ENCODE measurements around the gene C6orf136.
A peak's percentile ranks its signal among the peaks of the same experiment; 100 is the strongest.

The C6orf136 gene

DNA sequence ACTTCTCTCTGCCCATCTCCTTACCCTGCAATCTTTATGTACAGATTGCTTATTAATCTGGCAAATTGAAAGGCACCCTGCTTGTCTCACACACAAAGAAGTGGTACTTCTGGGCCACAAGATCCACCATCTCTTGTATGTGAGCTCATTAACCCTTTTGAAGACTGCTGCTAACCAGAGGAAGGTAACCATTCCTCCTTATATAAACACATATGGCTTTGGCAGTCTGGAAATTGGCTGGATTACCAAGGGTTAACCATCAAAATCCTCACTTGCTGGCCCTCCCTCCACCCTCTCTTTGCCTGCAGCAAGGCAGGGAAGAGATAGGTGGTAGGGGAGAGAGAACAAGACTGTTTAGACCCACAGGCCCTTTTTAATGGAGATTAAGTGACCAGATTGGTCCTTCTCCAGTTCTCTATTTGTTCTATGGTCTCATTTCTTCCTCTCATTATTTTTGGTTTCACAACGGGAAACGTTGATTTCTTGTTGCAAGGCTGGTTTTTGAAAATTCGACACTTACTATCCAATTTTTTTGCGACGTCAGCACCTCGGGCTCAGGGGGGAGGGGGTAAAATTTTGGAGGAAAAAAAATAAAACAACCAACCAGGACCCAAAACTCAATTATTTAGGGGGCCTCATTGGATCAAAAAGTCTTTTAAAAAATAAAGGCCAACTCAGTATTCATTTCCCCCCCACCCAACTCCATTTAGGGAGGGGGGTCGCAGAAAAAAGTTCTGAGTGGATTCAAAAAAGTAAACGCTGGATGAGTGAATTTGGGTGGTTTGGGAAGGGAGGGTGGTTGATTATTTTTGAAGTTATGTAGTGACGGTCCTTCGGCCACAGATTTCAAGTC, 30.7 kb upstream of the C6orf136 start:
- DNase-seq (ENCODE audit: low read depth): no peak
- TF ChIP-seq CTCF (IDR thresholded peaks at IDR 0.05; ENCODE audit: insufficient read depth, low read depth, low read length, missing control alignments): no peak
- peak overlapping the region; percentile 96 for H3K4me3 ChIP-seq (ENCODE audit: low read length)

- peak within 1 kb of the TSS; percentile 96 for H3K4me3 ChIP-seq (ENCODE audit: low read length)
- TF ChIP-seq CTCF (IDR thresholded peaks at IDR 0.05; ENCODE audit: insufficient read depth, low read depth, low read length, missing control alignments): no peak
- DNase-seq (ENCODE audit: low read depth): peak; percentile 100
These were observed 29.9 kb upstream of the C6orf136 start, which contains the start of gene PPP1R10 for GRCh38 chr6:30616811-30617564. PPP1R10 (minus strand) TSS chr6:30617243; CDS start chr6:30609944, 7,299 bp downstream.

DNA sequence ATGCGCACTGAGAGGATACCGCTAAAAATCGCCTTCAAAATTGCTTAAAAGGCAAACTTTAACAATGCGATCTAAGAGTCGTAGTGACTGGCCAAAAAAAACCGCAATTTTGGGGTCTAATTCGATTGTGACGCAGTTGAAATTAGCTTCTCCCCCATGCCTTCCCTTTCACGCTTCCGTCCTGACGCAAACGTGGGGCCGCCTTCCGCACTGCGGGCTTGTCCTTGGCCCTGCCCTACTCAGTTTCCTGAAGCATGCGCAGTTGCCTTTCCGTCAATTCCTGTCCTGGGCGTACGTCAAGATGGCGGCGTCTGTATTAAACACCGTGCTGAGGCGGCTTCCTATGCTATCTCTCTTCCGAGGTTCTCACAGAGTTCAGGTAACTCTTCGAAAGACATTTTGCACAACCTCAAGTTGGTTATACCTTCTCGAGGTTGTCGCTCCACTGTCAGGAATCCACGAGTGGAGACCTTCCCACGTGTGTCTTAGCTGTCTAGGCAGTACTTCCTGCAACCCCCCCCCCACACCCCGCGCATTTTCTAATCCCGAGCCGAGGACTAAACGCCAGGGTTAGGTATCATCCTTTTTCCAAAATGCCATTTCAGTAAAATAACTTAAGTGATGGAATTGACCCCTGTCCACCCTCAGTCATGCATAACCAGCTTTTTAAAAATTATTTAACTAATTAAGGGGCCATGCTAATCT, 29.2 kb upstream of the C6orf136 start, which contains the start of gene MRPS18B:
TSS of gene MRPS18B (plus strand) at position 276 of the 705 bp plus-strand sequence. CDS start at position 302, 26 bp downstream.
- no peak for TF ChIP-seq CTCF (IDR thresholded peaks at IDR 0.05; ENCODE audit: insufficient read depth, low read depth, low read length, missing control alignments)
- peak; percentile 98 for DNase-seq (ENCODE audit: low read depth)
- H3K4me3 ChIP-seq (ENCODE audit: low read length): peak within 1 kb of the TSS; percentile 96

DNA sequence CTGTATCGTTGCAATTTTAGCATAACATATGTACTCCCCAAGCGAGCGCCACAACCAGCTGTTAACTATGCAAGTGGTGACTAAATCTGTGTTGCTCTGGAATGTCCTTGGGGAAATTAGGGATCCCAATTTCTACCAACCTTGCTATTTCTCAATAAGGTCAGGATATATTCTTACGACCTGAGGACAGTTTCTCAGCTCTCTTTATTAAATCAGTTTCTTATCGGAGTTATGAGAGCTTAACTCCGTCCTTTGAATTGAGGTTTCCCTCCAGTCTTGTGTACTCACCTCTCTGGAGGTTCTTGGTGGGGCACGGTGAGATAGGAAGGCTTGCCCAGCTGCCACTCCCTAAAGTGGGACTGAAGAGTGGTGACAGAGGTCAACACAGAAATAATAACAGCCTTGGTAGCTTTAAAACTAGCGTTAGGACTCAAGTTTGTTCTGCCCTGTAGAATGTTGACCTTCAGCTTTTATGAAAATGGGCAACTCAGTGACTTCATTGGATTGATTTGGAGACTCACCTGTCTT, 28.6 kb upstream of the C6orf136 start:
- TF ChIP-seq CTCF (IDR thresholded peaks at IDR 0.05; ENCODE audit: insufficient read depth, low read depth, low read length, missing control alignments): no peak
- DNase-seq (ENCODE audit: low read depth): no peak
- peak overlapping the region; percentile 88 for H3K4me3 ChIP-seq (ENCODE audit: low read length)

- no peak for TF ChIP-seq CTCF (IDR thresholded peaks at IDR 0.05; ENCODE audit: insufficient read depth, low read depth, low read length, missing control alignments)
- no peak for DNase-seq (ENCODE audit: low read depth)
- no peak overlapping the region for H3K4me3 ChIP-seq (ENCODE audit: low read length)
These were observed 27.4 kb upstream of the C6orf136 start for GRCh38 chr6:30619561-30619960.

- H3K4me3 ChIP-seq (ENCODE audit: low read length): no peak overlapping the region
- TF ChIP-seq CTCF (IDR thresholded peaks at IDR 0.05; ENCODE audit: insufficient read depth, low read depth, low read length, missing control alignments): no peak
- no peak for DNase-seq (ENCODE audit: low read depth)
These were observed 21.4 kb upstream of the C6orf136 start for GRCh38 chr6:30625511-30625910.
